HUES64 (cell line): ENCODE results near the gene PDLIM3.
A peak's percentile ranks its signal among the peaks of the same experiment; 100 is the strongest.
"Not testable (repeated sequence)": the region's sequence is repeated elsewhere in the genome, so short reads cannot be mapped to it uniquely, and the experiment has no call there.

ENCODE experiments used
- H3K27ac ChIP-seq: 2 replicates; pipeline ENCODE4 v1.7.0; 2013; ENCODE audit warnings: low read depth, low read length, inconsistent platforms
- H3K27me3 ChIP-seq: 2 replicates; pipeline ENCODE4 v1.6.1; 2013; ENCODE audit warnings: mild to moderate bottlenecking, low read length; ENCODE audit not compliant: insufficient read depth
- H3K36me3 ChIP-seq: 2 replicates; pipeline ENCODE4 v1.6.1; 2013; ENCODE audit warnings: mild to moderate bottlenecking, low read length; ENCODE audit not compliant: insufficient read depth
- H3K4me1 ChIP-seq: 2 replicates; pipeline ENCODE4 v1.6.1; 2013; ENCODE audit warnings: mild to moderate bottlenecking, low read length, moderate library complexity; ENCODE audit not compliant: insufficient read depth
- H3K4me3 ChIP-seq: 2 replicates; pipeline ENCODE4 v1.5.1; 2013; ENCODE audit warnings: mild to moderate bottlenecking, low read length, moderate library complexity
- H3K9ac ChIP-seq: 2 replicates; pipeline ENCODE4 v1.6.1; 2013; ENCODE audit warnings: mild to moderate bottlenecking, low read depth, low read length
- H3K9me3 ChIP-seq: 2 replicates; pipeline ENCODE4 v1.6.1; 2013; ENCODE audit warnings: low read depth, low read length; ENCODE audit not compliant: insufficient read depth
- WGBS: fragments of 150-250, 120-280 bp; methylation state at CpG from one replicate; pipeline ENCODE4 v1.1.7; 2013; ENCODE audit warnings: missing lambda C conversion rate; 5-methylcytosine and 5-hydroxymethylcytosine counted together

The PDLIM3 gene

GRCh38 chr4:185535612-185536410 lies 504 bp upstream of the PDLIM3 start:
- Histone ChIP-seq H3K27me3 (peaks cover 43% of the 10 kb centered on the region), H3K27ac (no peak overlapping the region), H3K4me1 (peaks cover 13% of the 10 kb centered on the region), H3K9me3 (no peaks in the 10 kb centered on the region), H3K36me3 (no peaks in the 10 kb centered on the region), H3K9ac (no peak overlapping the region), H3K4me3 (peak overlapping the region; percentile 84)
- 15% methylated on average over 32 of the region's 32 CpGs for WGBS

DNA sequence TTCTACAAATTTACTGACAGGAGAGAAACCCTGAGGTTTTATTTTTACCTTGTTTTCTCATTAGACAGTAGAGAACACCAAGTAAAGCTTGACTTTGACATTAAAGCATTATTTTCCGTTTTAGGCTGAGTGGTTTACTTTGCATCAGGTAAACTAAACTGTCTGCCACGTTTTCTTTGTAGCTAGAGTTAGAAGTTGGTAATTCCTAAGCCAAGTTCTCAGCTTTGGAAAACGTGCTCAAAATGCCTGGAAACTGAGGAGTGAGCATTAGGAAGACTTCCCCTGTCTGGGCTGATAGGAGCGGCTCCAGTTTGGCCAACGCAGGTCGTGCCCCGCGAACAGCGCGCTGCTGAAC lies 819 bp downstream of the PDLIM3 start:
- Histone ChIP-seq H3K9ac (peak overlapping the region; percentile 61), H3K9me3 (no peaks in the 10 kb centered on the region), H3K27me3 (peaks cover 43% of the 10 kb centered on the region), H3K4me3 (peak overlapping the region; percentile 84), H3K4me1 (peaks cover 13% of the 10 kb centered on the region), H3K36me3 (no peaks in the 10 kb centered on the region), H3K27ac (no peak overlapping the region)
- 3% methylated on average over 10 of the region's 10 CpGs for WGBS

- Histone ChIP-seq H3K9ac (no peak overlapping the region), H3K36me3 (no peaks in the 10 kb centered on the region), H3K4me3 (no peak overlapping the region), H3K27me3 (peaks cover 43% of the 10 kb centered on the region), H3K9me3 (no peaks in the 10 kb centered on the region), H3K27ac (no peak overlapping the region), H3K4me1 (peaks cover 13% of the 10 kb centered on the region)
- 92% methylated on average over 6 of the region's 6 CpGs for WGBS
Observed at GRCh38 chr4:185532795-185533324, 2.4 kb downstream of the PDLIM3 start.

GRCh38 chr4:185532293-185532692 lies 3.0 kb downstream of the PDLIM3 start:
- no peak overlapping the region for H3K4me3 ChIP-seq
- WGBS: 86% methylated on average over 7 of the region's 7 CpGs

GRCh38 chr4:185531654-185532053 lies 3.7 kb downstream of the PDLIM3 start:
- not testable (repeated sequence) for H3K9me3 ChIP-seq, H3K27ac ChIP-seq, H3K4me3 ChIP-seq, H3K36me3 ChIP-seq, H3K9ac ChIP-seq
- peaks cover 13% of the 10 kb centered on the region for H3K4me1 ChIP-seq
- 92% methylated on average over 10 of the region's 11 CpGs for WGBS
- H3K27me3 ChIP-seq: peaks cover 41% of the 10 kb centered on the region

More at GRCh38 chr4:185532293-185532692, 3.0 kb downstream of the PDLIM3 start:
- Histone ChIP-seq H3K27me3 (peaks cover 43% of the 10 kb centered on the region), H3K9me3 (no peaks in the 10 kb centered on the region), H3K4me1 (peaks cover 13% of the 10 kb centered on the region), H3K27ac (no peak overlapping the region), H3K9ac (no peak overlapping the region), H3K36me3 (no peaks in the 10 kb centered on the region)

DNA sequence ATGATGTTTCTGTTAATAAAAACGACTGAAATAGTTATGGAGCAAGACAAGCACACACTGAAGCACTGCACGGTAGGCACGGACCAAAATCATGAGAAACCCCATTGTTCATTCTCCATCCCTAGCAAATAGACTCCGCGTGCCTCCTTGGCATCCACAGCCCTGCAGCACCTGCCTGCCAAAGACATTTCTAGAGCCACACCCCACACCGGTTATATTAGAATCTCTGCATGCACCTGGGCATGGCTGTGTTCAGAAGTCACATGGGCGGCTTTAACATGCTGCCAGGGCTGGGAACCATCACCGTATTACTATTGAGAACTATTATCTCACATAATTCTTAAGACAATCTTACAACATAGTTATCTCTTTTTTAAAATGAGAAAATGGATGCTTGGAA lies 5.9 kb downstream of the PDLIM3 start:
- H3K27ac ChIP-seq: no peak overlapping the region
- WGBS: 91% methylated on average over 8 of the region's 8 CpGs
- H3K4me1 ChIP-seq: peaks cover 4% of the 10 kb centered on the region

GRCh38 chr4:185524888-185525863 lies 10.1 kb downstream of the PDLIM3 start:
- Histone ChIP-seq H3K9me3 (peaks cover 4% of the 10 kb centered on the region; the same call in 1 of the 2 replicates), H3K4me3 (no peak overlapping the region), H3K27ac (no peak overlapping the region), H3K9ac (no peak overlapping the region), H3K4me1 (no peaks in the 10 kb centered on the region), H3K36me3 (no peaks in the 10 kb centered on the region), H3K27me3 (no peaks in the 10 kb centered on the region)
- 93% methylated on average over 5 of the region's 5 CpGs for WGBS

More for the DNA sequence above, 5.9 kb downstream of the PDLIM3 start:
- H3K9me3 ChIP-seq: peaks cover 4% of the 10 kb centered on the region; the same call in 1 of the 2 replicates
- H3K9ac ChIP-seq: no peak overlapping the region
- H3K4me3 ChIP-seq: no peak overlapping the region
- H3K36me3 ChIP-seq: no peaks in the 10 kb centered on the region
- peaks cover 20% of the 10 kb centered on the region for H3K27me3 ChIP-seq

DNA sequence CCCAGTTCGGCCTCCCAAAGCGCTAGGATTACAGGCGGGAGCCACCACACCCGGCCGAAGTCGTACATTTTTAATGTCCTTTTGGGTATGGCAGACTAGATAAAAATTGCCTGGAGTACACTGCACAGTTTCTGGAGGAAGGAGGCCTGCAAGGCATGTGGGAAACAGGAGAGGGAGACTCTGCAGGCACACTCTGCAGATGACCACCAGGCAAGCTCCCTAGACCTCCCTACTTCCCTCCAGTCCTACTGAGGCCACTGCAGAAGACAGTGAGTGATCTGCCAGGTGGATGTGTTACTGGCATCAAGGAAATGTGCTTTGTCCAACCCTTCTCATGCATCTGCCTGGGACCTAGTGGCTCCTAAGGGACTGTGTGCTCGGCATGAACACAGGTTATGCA lies 11.4 kb downstream of the PDLIM3 start:
- H3K9ac ChIP-seq: no peak overlapping the region
- H3K4me3 ChIP-seq: no peak overlapping the region
- H3K27ac ChIP-seq: no peak overlapping the region
- no peaks in the 10 kb centered on the region for H3K4me1 ChIP-seq
- H3K27me3 ChIP-seq: no peaks in the 10 kb centered on the region
- H3K36me3 ChIP-seq: no peaks in the 10 kb centered on the region
- 81% methylated on average over 7 of the region's 7 CpGs for WGBS
- peaks cover 4% of the 10 kb centered on the region; the same call in 1 of the 2 replicates for H3K9me3 ChIP-seq

- Histone ChIP-seq H3K9ac (no peak overlapping the region), H3K36me3 (no peaks in the 10 kb centered on the region), H3K27ac (no peak overlapping the region), H3K4me1 (no peaks in the 10 kb centered on the region), H3K4me3 (no peak overlapping the region), H3K9me3 (peaks cover 4% of the 10 kb centered on the region; the same call in 1 of the 2 replicates), H3K27me3 (no peaks in the 10 kb centered on the region)
- WGBS: no CpG with 5 or more reads among the region's 2 CpGs
Observed at GRCh38 chr4:185522451-185522850, 12.9 kb downstream of the PDLIM3 start.

DNA sequence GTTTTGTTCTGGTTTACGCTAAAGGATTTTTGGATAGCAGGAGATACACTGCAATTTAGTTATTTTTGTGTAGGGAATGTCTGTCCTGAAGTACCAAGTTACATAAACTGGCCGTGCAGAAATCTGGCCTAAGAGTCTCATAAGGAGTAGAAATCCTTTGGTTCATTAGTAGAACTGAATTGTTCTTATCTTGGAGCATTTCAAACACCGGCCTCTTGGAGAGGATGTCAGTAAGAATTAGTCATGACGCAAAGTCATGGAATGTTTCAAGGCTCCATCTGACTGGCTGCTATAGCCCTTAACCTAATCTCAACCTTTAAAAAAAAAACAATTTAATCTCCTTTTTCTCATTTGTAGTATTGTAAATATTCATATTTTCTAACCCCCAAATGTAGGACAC lies 15.2 kb downstream of the PDLIM3 start:
- H3K4me1 ChIP-seq: no peaks in the 10 kb centered on the region
- no peak overlapping the region for H3K4me3 ChIP-seq
- no peak overlapping the region for H3K27ac ChIP-seq
- WGBS: 94% methylated on average over 4 of the region's 4 CpGs
- H3K9ac ChIP-seq: no peak overlapping the region
- H3K36me3 ChIP-seq: no peaks in the 10 kb centered on the region
- H3K9me3 ChIP-seq: no peaks in the 10 kb centered on the region
- no peaks in the 10 kb centered on the region for H3K27me3 ChIP-seq

GRCh38 chr4:185518494-185518893 lies 16.8 kb downstream of the PDLIM3 start:
- H3K36me3 ChIP-seq: no peaks in the 10 kb centered on the region
- no peaks in the 10 kb centered on the region for H3K27me3 ChIP-seq
- no peak overlapping the region for H3K9ac ChIP-seq
- WGBS: 100% methylated on average over 1 of the region's 1 CpG
- H3K4me1 ChIP-seq: no peaks in the 10 kb centered on the region
- no peak overlapping the region for H3K4me3 ChIP-seq
- no peaks in the 10 kb centered on the region for H3K9me3 ChIP-seq
- H3K27ac ChIP-seq: no peak overlapping the region
